ENCODE results near the gene TAF1C.

DNA sequence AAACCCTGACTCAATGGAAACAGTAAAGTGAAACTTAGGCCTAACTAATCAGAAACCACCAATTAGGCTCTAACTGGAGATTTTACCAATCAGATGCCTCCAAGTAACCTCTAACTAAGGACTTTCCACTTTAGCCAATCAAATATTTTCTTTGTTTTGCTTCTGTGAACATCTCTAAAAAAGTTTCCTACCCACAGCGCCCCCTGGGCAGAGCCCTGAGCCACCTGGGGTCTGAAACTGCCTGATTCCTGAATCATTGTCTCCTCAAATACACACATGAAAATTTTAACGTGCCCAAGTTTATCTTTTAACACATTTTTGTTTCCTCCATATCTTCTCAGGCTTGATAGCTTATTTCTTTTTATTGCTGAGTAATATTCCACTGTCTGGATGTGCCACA lies 23.1 kb upstream of the TAF1C start:
- TF ChIP-seq, protein P1, sequence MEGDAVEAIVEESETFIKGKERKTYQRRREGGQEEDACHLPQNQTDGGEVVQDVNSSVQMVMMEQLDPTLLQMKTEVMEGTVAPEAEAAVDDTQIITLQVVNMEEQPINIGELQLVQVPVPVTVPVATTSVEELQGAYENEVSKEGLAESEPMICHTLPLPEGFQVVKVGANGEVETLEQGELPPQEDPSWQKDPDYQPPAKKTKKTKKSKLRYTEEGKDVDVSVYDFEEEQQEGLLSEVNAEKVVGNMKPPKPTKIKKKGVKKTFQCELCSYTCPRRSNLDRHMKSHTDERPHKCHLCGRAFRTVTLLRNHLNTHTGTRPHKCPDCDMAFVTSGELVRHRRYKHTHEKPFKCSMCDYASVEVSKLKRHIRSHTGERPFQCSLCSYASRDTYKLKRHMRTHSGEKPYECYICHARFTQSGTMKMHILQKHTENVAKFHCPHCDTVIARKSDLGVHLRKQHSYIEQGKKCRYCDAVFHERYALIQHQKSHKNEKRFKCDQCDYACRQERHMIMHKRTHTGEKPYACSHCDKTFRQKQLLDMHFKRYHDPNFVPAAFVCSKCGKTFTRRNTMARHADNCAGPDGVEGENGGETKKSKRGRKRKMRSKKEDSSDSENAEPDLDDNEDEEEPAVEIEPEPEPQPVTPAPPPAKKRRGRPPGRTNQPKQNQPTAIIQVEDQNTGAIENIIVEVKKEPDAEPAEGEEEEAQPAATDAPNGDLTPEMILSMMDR (conservative IDR thresholded peaks at IDR 0.05; ENCODE audit: low read depth in 2 of 2): peak; percentile 44 to 49; a peak in 3 of 4 replicates
- TF ChIP-seq EZH2 (IDR thresholded peaks at IDR 0.05; ENCODE audit: low read depth, unreplicated experiment) (no peak), ETS1 (IDR thresholded peaks at IDR 0.05) (no peak), CREB1 (CRISPR knock-in tag; IDR thresholded peaks at IDR 0.05; ENCODE audit: low read depth) (no peak), EZH2phosphoT487 (IDR thresholded peaks at IDR 0.05; ENCODE audit: unreplicated experiment) (no peak), POLR2AphosphoS5 (IDR thresholded peaks at IDR 0.05; ENCODE audit: low read depth) (no peak)

All from GM23338 (cell line).